CD4-positive, alpha-beta memory T cell (primary cell): ENCODE measurements around the gene MYBBP1A. TPM values are rescaled to one million over a fixed set of nuclear protein-coding genes. Genes with fewer than 3 reads are reported as not detected.

ENCODE experiments used
- polyA plus RNA-seq, 2 donors: library from polyadenylated mRNA; unstranded; fragments of 300-500 nt; fragmentation: Illumina TruSeq; gene quantifications; one replicate each; pipeline ENCODE4 v1.2.3, GENCODE V29; 2021
- total RNA-seq, 2 experiments: library from RNA; stranded (reverse); gene quantifications; one replicate each; pipeline ENCODE4 v1.2.3, GENCODE V29; 2021

MYBBP1A gene
- total and polyA plus RNA-seq, 4 experiments from 2014 or later, result 12.5 to 74.7 (median 54.3) TPM

Other genes starting within 250 kb of the MYBBP1A start
- 10 to 100 TPM; 56.9 to 61.6 TPM for gene UBE2G1, start 188.7 kb downstream of the MYBBP1A start, total RNA-seq
- gene UBE2G1, start 188.7 kb downstream of the MYBBP1A start, polyA plus RNA-seq, result 10 to 100 TPM; 62.4 to 69.4 TPM
- 1 to 10 TPM; 1.6 to 2.0 TPM for gene SPNS3, start 121.4 kb downstream of the MYBBP1A start, total RNA-seq
- gene SPNS3, start 121.4 kb downstream of the MYBBP1A start, polyA plus RNA-seq, result 1 to 10 TPM; 4.8 to 5.9 TPM
- under 1 TPM; 0.11 to 0.12 TPM for gene SPNS2, start 56.5 kb downstream of the MYBBP1A start, total RNA-seq
- gene SPNS2, start 56.5 kb downstream of the MYBBP1A start, polyA plus RNA-seq, result under 1 TPM; 0.24 to 0.29 TPM
- gene GGT6, start 5.2 kb upstream of the MYBBP1A start, total RNA-seq, result not detected
- not detected for gene GGT6, start 5.2 kb upstream of the MYBBP1A start, polyA plus RNA-seq
- gene SMTNL2, start 29.1 kb upstream of the MYBBP1A start, total RNA-seq, result not detected
- gene SMTNL2, start 29.1 kb upstream of the MYBBP1A start, polyA plus RNA-seq, result not detected
- gene ALOX15, start 86.3 kb upstream of the MYBBP1A start, total RNA-seq, result under 1 TPM in 1 of 2 experiments, not detected in 1; 0.49 TPM
- gene ALOX15, start 86.3 kb upstream of the MYBBP1A start, polyA plus RNA-seq, result not detected
- 10 to 100 TPM; 78.0 to 81.8 TPM for gene PELP1, start 148.8 kb upstream of the MYBBP1A start, total RNA-seq
- 10 to 100 TPM in 1 of 2 donors, 1 to 10 TPM in 1; 6.0 to 11.1 TPM for gene PELP1, start 148.8 kb upstream of the MYBBP1A start, polyA plus RNA-seq
- gene ARRB2, start 155.2 kb upstream of the MYBBP1A start, total RNA-seq, result 100 to 1,000 TPM; 340 to 341 TPM
- gene ARRB2, start 155.2 kb upstream of the MYBBP1A start, polyA plus RNA-seq, result 10 to 100 TPM; 54.5 to 56.7 TPM
- gene MED11, start 176.0 kb upstream of the MYBBP1A start, total RNA-seq, result 10 to 100 TPM; 31.7 to 35.4 TPM
- 10 to 100 TPM; 37.5 to 54.0 TPM for gene MED11, start 176.0 kb upstream of the MYBBP1A start, polyA plus RNA-seq
- gene ZMYND15, start 184.4 kb upstream of the MYBBP1A start, total RNA-seq, result under 1 TPM; 0.41 to 0.44 TPM
- gene ZMYND15, start 184.4 kb upstream of the MYBBP1A start, polyA plus RNA-seq, result under 1 TPM in 1 of 2 donors, not detected in 1; 0.15 TPM
- gene CXCL16, start 184.5 kb upstream of the MYBBP1A start, total RNA-seq, result 1 to 10 TPM; 3.2 to 3.4 TPM
- gene CXCL16, start 184.5 kb upstream of the MYBBP1A start, polyA plus RNA-seq, result 1 to 10 TPM; 1.8 to 3.8 TPM
- gene TM4SF5, start 216.5 kb upstream of the MYBBP1A start, total RNA-seq, result not detected
- gene TM4SF5, start 216.5 kb upstream of the MYBBP1A start, polyA plus RNA-seq, result not detected
- under 1 TPM in 1 of 2 experiments, not detected in 1; 0.50 TPM for gene VMO1, start 231.0 kb upstream of the MYBBP1A start, total RNA-seq
- gene VMO1, start 231.0 kb upstream of the MYBBP1A start, polyA plus RNA-seq, result not detected
- not detected for gene GLTPD2, start 233.6 kb upstream of the MYBBP1A start, total RNA-seq
- gene GLTPD2, start 233.6 kb upstream of the MYBBP1A start, polyA plus RNA-seq, result not detected
- gene PSMB6, start 240.8 kb upstream of the MYBBP1A start, total RNA-seq, result 10 to 100 TPM; 44.4 to 46.4 TPM
- gene PSMB6, start 240.8 kb upstream of the MYBBP1A start, polyA plus RNA-seq, result 100 to 1,000 TPM; 235 to 462 TPM